ENCODE results near the gene RPS6KB2. TPM values are rescaled to one million over a fixed set of nuclear protein-coding genes. Genes with fewer than 3 reads are reported as not detected.

The RPS6KB2 gene
- total RNA-seq, 1 experiment from 2014 or later = 54.1 TPM

- intact Hi-C loops (cut with micrococcal nuclease) = no loop called here
- H3K4me1 ChIP-seq (ENCODE audit: control insufficient read depth in 1 of 2, insufficient read depth in 2 of 2, low read length in 2 of 2) = peaks cover 3 to 8% of the 10 kb centered on the region in 2 experiments; a peak in 2 of 4 replicates
- CTCF ChIA-PET = no interaction called here
- H3K27ac ChIP-seq (ENCODE audit: low read depth, low read length) = no peak overlapping the region
- TF ChIP-seq TCF7L2 (IDR thresholded peaks at IDR 0.05; ENCODE audit: borderline replicate concordance, extremely low read depth, insufficient read depth, insufficient read length) = no peak
- TF ChIP-seq EGR1 (IDR thresholded peaks at IDR 0.05; ENCODE audit: low read depth) = no peak
- TF ChIP-seq ATF3 (IDR thresholded peaks at IDR 0.05) = no peak
- no peak for TF ChIP-seq JUND (IDR thresholded peaks at IDR 0.05)
- no peak for TF ChIP-seq SIN3A (IDR thresholded peaks at IDR 0.05; ENCODE audit: low read depth)
- TF ChIP-seq EZH2phosphoT487 (IDR thresholded peaks at IDR 0.05; ENCODE audit: borderline replicate concordance) = no peak
- no peak for TF ChIP-seq CTCF (IDR thresholded peaks at IDR 0.05 in 2 of 3, conservative IDR thresholded peaks at IDR 0.05 in 1 of 3; ENCODE audit: borderline replicate concordance in 1 of 3, insufficient read depth in 1 of 3, low read depth in 2 of 3, low read length in 2 of 3)
- no peak for TF ChIP-seq CEBPB (IDR thresholded peaks at IDR 0.05; ENCODE audit: low read depth)
- TF ChIP-seq CBX3 (IDR thresholded peaks at IDR 0.05; ENCODE audit: low read depth) = no peak
- TF ChIP-seq POLR2AphosphoS5 (IDR thresholded peaks at IDR 0.05; ENCODE audit: low read depth, low read length) = no peak
- no peak for TF ChIP-seq YY1 (IDR thresholded peaks at IDR 0.05; ENCODE audit: extremely low read depth, insufficient replicate concordance, low read depth, low read length)
- no peak for TF ChIP-seq SRF (IDR thresholded peaks at IDR 0.05; ENCODE audit: low read depth)
- TF ChIP-seq MAX (IDR thresholded peaks at IDR 0.05) = no peak
- TF ChIP-seq RAD21 (IDR thresholded peaks at IDR 0.05; ENCODE audit: low read depth) = no peak
- TF ChIP-seq EZH2 (IDR thresholded peaks at IDR 0.05) = no peak
- TF ChIP-seq FOSL1 (IDR thresholded peaks at IDR 0.05; ENCODE audit: low read depth) = no peak
- no peak for TF ChIP-seq ZNF274 (IDR thresholded peaks at IDR 0.05; ENCODE audit: low read depth, low read length)
- no peak overlapping the region for H3K9ac ChIP-seq (ENCODE audit: low read length)
- H3K9me3 ChIP-seq (ENCODE audit: control insufficient read depth in 1 of 2, insufficient read depth in 1 of 2, low read depth in 1 of 2, low read length in 2 of 2) = no peaks in the 10 kb centered on the region
- no peak overlapping the region for H3K4me3 ChIP-seq (replicated peaks in 1 of 2; ENCODE audit: low read depth in 1 of 2, low read length in 2 of 2)
- no peak overlapping the region for H3K4me2 ChIP-seq (ENCODE audit: low read length)
- H3K9me2 ChIP-seq (ENCODE audit: insufficient read depth) = no peaks in the 10 kb centered on the region
- H4K20me1 ChIP-seq (ENCODE audit: insufficient read depth) = no peaks in the 10 kb centered on the region
- H3K36me3 ChIP-seq (ENCODE audit: control insufficient read depth in 1 of 2, insufficient read depth in 2 of 2, low read length in 2 of 2) = no peaks in the 10 kb centered on the region
- ATAC-seq (no peak), DNase-seq (ENCODE audit: low read depth, low spot score) (no peak)
- no peak overlapping the region for H2AFZ ChIP-seq (ENCODE audit: low read depth, low read length, poor library complexity, severe bottlenecking)
- RAD21 ChIA-PET (ENCODE audit: low non-redundant PET in 1 of 2, low total read pairs in 2 of 2, uncharacterized antibody in 2 of 2, unreplicated experiment in 2 of 2) = no interaction called here
- H3K27me3 ChIP-seq (ENCODE audit: insufficient read depth, low read length) = no peaks in the 10 kb centered on the region
- BruUV-seq (replicated peaks) = no TSS peak
- H3K79me2 ChIP-seq (ENCODE audit: insufficient read depth, low read length) = no peaks in the 10 kb centered on the region
- POLR2A ChIA-PET = no interaction called here
Observed at GRCh38 chr11:67448220-67448609, 19.9 kb downstream of the RPS6KB2 start.
